HG03159 (cell line): ENCODE results near the gene INPP5F.
"Not testable (repeated sequence)": the region's sequence is repeated elsewhere in the genome, so short reads cannot be mapped to it uniquely, and the experiment has no call there.

Experiments
- ATAC-seq: cut with Tn5 transposase; IDR thresholded peaks from one replicate; pipeline ENCODE4 v1.9.1; 2021; ENCODE audit warnings: mild to moderate bottlenecking, moderate library complexity; ENCODE audit not compliant: unreplicated experiment

INPP5F gene

GRCh38 chr10:119703903-119704508 is 21.8 kb upstream of the INPP5F start:
- ATAC-seq = peak; percentile 0

GRCh38 chr10:119705434-119705831 is 20.4 kb upstream of the INPP5F start:
- peak; percentile 42 for ATAC-seq

- ATAC-seq = no peak
These were observed 19.1 kb upstream of the INPP5F start for GRCh38 chr10:119706521-119707278.

- not testable (repeated sequence) for ATAC-seq
These were observed 18.5 kb upstream of the INPP5F start for GRCh38 chr10:119707331-119707730.

- ATAC-seq = not testable (repeated sequence)
These were observed 14.9 kb upstream of the INPP5F start for GRCh38 chr10:119710935-119711334.

GRCh38 chr10:119713744-119714483 is 11.9 kb upstream of the INPP5F start:
- no peak for ATAC-seq

- ATAC-seq = no peak
These were observed 11.4 kb upstream of the INPP5F start for GRCh38 chr10:119714484-119714816.

- ATAC-seq = no peak
These were observed 10.0 kb upstream of the INPP5F start for GRCh38 chr10:119715628-119716505.

GRCh38 chr10:119723161-119723560 is 2.7 kb upstream of the INPP5F start:
- no peak for ATAC-seq

- no peak for ATAC-seq
These were observed 2.2 kb upstream of the INPP5F start for GRCh38 chr10:119723624-119724023.

GRCh38 chr10:119724593-119725516 is 995 bp upstream of the INPP5F start:
- ATAC-seq = peak; percentile 35

GRCh38 chr10:119725517-119725827 is 378 bp upstream of the INPP5F start:
- ATAC-seq = no peak

GRCh38 chr10:119726676-119727261 is 919 bp downstream of the INPP5F start:
- no peak for ATAC-seq

GRCh38 chr10:119728172-119728800 is 2.4 kb downstream of the INPP5F start:
- ATAC-seq = no peak

GRCh38 chr10:119734396-119735332 is 8.8 kb downstream of the INPP5F start:
- ATAC-seq = no peak

- ATAC-seq = no peak
These were observed 9.6 kb downstream of the INPP5F start for GRCh38 chr10:119735451-119735850.

GRCh38 chr10:119736220-119736619 is 10.4 kb downstream of the INPP5F start:
- ATAC-seq = no peak

GRCh38 chr10:119737039-119737663 is 11.3 kb downstream of the INPP5F start:
- no peak for ATAC-seq
